Activated CD4-positive, alpha-beta T cell treated with anti-CD3 and anti-CD28 coated beads, Interleukin-2, Interleukin-4, amounts not matched to agents 100 ng/mL and 50 ng/mL, durations not matched to agents 16 hours and 8 hours (primary cell): ENCODE results near the gene ARFGAP3.
A peak's percentile ranks its signal among the peaks of the same experiment; 100 is the strongest.
"Not testable (repeated sequence)": the region's sequence is repeated elsewhere in the genome, so short reads cannot be mapped to it uniquely, and the experiment has no call there.

ENCODE experiments used
- DNase-seq: peaks from one replicate; pipeline ENCODE4 v3.0.0-alpha.2; 2020; ENCODE audit warnings: low spot score

ARFGAP3 gene

GRCh38 chr22:42794551-42795510 is 62.2 kb downstream of the ARFGAP3 start:
- DNase-seq, result no peak

DNA sequence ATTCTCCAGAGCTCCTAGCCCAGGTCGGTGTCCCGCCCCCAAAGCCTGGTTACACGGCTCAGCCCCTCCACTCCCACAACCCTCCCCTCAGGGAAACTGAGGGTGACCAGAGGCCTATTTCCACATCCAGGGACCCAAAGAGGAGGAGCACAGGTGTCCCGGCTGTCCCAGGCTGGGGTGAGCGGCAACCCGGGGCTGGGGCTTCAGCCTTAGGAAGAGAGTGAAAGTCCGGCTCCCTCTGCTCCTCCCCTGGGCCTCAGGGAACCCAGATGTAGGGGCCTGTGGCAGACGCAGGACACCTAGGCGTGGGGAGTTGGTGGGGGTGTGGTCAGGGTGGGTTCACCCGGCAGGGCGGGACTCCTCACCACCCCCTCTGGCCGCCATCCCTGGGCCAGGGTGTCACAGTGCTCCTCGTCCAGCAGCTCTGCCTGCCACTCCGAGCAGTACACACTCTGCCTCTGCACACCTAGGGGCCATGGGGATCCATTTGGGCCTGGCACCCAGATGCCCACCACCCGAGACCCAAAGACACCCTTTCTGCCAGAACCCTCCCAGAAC is 63.1 kb downstream of the ARFGAP3 start:
- DNase-seq, result no peak

DNA sequence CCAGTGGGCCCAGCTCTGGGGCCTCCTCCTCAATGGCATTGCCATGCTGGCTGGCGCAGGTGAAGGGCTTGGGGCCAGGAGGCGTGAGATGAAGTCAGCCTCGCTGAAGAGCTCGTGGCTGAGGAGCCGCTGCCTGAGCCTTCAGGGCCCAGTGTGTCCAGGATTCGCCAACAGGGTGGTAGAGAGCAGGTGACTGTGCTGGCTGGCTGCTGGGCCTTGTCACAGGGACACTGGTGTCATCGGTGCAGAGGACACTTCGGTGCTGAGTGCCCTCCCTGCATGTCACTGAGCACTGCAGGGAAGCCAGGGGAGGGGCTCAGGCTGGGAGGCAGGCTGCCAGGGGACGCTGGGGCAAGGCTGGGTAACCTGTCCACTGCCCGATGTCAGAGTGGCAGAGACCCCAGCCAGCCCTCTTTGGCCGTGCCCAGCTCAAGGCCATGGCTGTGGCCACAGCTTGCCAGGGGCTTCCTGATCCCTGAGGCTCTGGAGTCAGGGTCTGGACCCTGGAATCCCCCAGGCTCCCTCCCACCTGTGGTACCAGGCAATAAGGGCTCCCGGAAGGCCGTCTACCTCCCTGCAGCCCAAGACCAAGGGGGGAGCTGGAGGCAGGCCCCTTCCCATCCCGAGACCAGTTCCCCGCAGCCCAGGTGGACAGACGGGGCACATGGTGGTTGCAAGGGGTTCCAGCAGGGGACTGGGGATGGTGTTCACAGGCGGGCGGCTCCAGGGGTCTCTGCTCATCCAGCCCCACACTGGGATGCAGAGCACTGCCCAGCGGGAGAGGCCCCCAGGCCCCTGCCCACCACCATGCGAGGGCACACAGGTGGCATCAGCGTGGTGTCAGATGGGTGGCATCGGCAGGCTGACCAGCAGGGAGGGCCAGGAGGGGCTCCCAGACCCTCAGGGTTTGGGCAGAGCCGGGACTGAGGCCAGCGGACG is 63.9 kb downstream of the ARFGAP3 start:
- no peak for DNase-seq

DNA sequence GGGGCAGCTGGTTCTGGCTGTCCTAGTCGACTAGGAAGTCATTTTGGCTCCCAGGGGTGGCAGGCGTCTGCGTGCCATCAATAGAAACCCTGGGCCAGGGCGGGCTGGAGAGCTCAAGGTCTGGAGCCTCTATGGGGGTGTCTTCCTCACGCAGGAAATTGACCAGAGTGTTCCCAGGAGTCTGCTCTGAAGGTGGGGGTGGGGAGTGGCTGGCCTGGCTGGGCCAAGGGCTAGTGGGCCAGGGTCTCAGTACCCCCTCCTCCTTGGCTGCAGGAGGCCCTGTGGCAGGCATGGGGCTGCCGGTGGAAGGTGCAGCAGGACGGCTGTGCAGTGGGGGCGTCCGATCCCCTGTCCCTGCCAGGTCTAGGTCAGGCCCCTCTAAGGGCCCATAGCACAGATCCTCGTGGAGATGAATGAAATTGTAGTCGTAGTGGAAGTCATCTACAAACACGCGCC is 64.6 kb downstream of the ARFGAP3 start:
- DNase-seq, result no peak

DNA sequence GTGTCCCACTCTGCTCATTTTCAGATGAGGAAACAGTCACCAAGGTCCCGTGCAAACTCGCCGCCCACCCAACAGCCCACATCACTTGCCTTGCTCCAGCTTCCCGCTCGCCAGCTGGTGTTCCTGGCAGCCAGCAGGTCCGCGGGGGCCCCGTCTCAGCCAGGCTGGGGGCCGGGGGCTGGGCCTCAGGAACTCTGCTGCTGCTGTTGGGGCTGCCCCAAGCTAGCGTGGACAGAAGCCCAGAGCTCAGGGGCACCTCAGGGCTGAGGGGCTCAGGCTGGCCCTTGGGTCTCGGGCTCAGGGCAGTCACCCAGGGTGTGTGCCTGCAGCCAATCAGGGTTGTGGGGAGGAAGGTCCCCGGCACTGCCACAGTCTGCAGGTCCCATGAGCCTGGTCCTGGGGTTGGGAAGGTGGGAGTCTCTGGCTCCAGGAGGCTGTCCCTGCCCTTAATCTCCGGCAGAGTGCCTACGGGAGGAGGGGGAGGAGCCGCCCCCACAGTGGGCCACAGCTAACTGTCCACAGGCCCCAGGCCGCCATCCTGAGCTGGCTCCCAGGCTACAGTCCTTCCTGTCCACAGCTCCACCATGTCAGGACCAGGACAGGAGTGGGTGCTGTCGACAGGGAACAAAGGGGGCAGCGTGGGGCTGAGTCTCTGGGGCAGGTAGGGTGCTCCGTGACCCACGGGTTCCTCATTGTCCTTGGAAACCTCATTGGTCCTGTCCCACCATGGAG is 65.2 kb downstream of the ARFGAP3 start:
- DNase-seq, result no peak

GRCh38 chr22:42788466-42788865 is 68.6 kb downstream of the ARFGAP3 start:
- DNase-seq, result no peak

DNA sequence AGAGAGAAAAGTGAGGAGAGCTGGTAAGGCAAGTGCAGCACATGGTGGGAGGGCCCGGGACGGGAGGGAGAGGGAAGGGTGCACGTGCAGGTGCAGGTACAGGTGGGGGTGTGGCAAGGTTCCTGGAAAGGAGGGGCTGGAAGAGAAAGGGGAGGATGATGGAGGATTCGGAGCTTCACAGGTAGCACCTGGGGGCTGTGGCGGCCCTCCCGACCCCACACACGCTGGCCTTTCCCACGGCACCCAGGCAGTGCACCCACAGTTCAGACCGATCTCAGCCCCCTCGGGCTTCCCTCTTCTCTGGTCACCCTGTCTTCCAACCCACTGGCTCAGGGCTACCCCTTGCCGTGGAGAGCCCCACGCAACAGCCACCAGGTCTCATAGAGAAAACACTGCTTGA is 69.1 kb downstream of the ARFGAP3 start:
- DNase-seq, result no peak

GRCh38 chr22:42787357-42787736 is 69.7 kb downstream of the ARFGAP3 start:
- no peak for DNase-seq

- no peak for DNase-seq
Measured at GRCh38 chr22:42786606-42787356, 70.3 kb downstream of the ARFGAP3 start.

- no peak for DNase-seq
Measured at GRCh38 chr22:42785706-42786499, 71.2 kb downstream of the ARFGAP3 start.

- not testable (repeated sequence) for DNase-seq
Measured at GRCh38 chr22:42782306-42782705, 74.8 kb downstream of the ARFGAP3 start.

GRCh38 chr22:42780070-42780540 is 77.0 kb downstream of the ARFGAP3 start:
- DNase-seq, result peak; percentile 70

GRCh38 chr22:42777126-42777525 is 79.9 kb downstream of the ARFGAP3 start:
- no peak for DNase-seq

DNA sequence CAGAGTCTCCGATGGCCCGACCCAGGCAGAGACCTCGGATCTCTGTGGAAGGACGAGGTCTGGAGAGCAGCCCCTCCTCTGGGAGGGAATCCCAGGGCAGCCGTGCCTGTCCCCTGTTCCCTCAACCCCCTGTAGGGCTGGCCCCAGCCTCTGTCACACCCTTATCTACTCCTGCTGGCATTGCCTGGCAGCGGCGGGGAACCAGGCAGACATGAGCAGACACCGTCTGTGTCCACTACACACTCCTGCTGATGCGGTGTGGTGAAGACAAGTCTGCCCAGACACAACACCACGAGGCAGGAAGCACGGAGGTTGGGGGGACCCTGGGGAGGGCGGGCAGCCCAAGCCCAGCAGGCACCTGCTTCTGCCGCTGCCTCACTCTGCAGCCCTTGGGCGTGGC is 83.9 kb downstream of the ARFGAP3 start:
- no peak for DNase-seq

DNA sequence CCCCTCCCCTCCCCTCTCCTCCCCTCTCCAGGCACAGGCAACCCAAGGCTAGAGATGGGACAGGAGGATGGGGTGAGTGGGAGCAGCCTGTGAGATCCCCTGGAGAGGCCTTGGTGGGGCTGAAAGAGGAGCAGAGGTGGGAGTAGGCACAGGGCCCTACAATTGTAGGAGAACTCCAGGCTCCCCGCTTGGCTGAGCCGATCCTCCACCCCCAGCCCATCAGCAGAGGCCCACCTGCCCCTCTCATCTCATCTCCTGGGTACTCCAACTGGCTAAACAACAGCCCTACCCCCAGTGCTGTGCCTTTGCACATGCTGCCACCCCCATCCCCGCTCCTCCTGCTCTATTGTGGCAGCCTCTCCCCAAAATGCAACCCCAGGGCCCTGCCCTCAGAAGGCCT is 84.4 kb downstream of the ARFGAP3 start:
- DNase-seq, result no peak

DNA sequence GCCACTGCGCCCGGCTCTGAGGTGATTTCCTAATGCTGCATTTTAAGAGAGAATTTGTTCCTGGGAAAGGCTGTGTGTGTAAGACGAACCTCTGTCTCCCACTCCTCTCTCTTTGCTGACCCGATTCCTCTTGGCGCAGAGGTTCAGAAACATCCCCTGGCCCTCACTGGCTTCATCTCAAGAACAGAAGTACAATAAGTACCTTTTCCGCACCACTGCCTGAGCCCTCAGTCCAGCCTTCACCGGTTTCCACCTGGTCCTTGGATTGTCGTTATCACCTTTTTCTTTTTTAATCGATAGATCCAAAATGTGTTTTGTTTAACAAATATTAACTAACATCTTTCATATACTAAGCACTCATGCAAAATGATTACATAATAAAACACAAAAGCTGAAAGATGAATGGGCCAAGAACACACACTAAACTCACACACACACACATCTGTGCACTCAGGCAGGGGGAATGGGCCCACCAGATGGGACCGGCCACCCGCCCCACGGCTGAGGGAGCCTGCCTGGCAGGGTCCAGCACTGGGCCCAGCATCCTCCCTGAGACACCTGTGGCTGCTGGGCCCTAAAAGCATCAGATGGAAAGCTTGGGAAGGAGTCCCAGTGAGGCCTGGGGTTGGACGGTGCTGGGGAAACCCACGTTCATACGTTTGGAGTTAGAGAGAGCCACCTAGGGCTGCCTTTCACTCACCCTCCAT is 86.0 kb downstream of the ARFGAP3 start:
- no peak for DNase-seq

DNA sequence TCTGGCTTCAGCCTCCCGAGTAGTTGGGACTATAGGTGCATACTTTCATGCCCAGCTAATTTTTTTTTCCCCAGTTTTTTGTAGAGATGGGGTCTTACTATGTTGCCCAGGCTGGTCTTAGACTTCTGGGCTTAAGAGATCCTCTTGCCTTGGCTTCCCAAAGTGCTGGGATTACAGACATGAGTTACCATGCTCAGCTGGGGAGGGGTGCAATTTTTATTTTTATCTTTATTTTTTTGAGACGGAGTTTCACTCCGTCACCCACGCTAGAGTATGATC is 86.7 kb downstream of the ARFGAP3 start:
- DNase-seq, result no peak

DNA sequence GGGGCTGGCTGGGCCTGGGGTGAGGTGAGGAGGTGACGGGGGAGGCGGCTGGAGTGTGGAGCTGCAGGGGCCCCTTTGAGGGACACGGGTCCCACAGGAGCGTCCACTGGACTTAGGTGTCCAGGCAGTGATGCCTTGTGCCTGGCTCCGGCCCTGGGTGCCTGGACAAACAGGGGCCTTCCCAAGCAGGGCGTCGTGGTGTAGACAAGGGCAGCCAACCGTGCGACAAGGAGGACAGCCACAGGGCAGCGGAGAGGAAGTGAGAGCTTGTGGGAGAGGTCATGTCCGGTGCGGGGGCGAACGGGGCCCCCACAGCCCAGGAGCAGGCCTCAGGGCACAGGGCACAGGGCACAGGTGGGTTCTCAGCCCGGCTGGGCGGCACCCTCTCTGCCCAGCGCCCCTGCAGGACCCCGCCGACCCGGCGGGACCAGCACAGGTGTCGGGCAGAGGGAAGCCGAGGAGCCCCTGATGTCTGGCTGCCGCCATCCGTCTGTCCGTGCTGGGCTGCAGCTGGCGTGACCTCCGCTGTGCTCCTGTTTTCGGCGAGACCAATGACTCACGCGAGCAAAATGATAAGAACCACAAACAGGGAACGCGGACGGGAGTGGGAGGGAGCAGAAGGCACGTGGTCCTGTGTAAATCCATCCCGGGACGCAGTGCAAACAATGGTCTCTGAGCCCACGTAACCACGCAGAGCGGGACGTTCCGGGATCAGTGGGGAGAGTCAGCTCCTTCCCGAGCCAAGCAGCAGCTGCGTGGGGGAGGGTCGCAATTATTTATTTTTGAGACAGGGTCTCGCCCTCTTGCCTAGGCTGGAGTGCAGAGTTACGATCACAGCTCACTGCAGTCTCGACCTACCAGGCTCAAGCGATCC is 87.3 kb downstream of the ARFGAP3 start:
- DNase-seq, result no peak

GRCh38 chr22:42769238-42769573 is 87.9 kb downstream of the ARFGAP3 start:
- no peak for DNase-seq
